Activated naive CD8-positive, alpha-beta T cell treated with anti-CD3 and anti-CD28 coated beads, Interleukin-2, amount 50 U/mL, for 24 hours (primary cell): ENCODE results near the gene LYPLAL1.
"Not testable (repeated sequence)": the region's sequence is repeated elsewhere in the genome, so short reads cannot be mapped to it uniquely, and the experiment has no call there.

Source experiments
- ATAC-seq: fragments of 150-1000 bp; cut with Tn5 transposase; one replicate; pipeline ENCODE4 v1.10.0; 2021
- DNase-seq: peaks from one replicate; pipeline ENCODE4 v3.0.0; 2021
- H3K27ac Mint-ChIP-seq: one replicate; pipeline ENCODE4 v1.8.0; 2021; ENCODE audit warnings: mild to moderate bottlenecking, mixed read lengths
- H3K27me3 Mint-ChIP-seq: one replicate; pipeline ENCODE4 v1.8.0; 2021; ENCODE audit warnings: mixed read lengths
- H3K36me3 Mint-ChIP-seq: one replicate; pipeline ENCODE4 v1.8.0; 2021; ENCODE audit warnings: low read depth, mixed read lengths
- H3K4me1 Mint-ChIP-seq: one replicate; pipeline ENCODE4 v1.8.0; 2021; ENCODE audit warnings: mixed read lengths
- H3K4me3 Mint-ChIP-seq: one replicate; pipeline ENCODE4 v1.8.0; 2021; ENCODE audit warnings: mild to moderate bottlenecking, moderate library complexity, mixed read lengths
- H3K9me3 Mint-ChIP-seq: one replicate; pipeline ENCODE4 v1.8.0; 2021; ENCODE audit warnings: mixed read lengths

Gene LYPLAL1

GRCh38 chr1:219177363-219177762 is 3.7 kb downstream of the LYPLAL1 start:
- H3K27me3 Mint-ChIP-seq = no peaks in the 10 kb centered on the region
- peaks cover 51% of the 10 kb centered on the region for H3K4me1 Mint-ChIP-seq
- no peak overlapping the region for H3K27ac Mint-ChIP-seq
- no peak overlapping the region for H3K4me3 Mint-ChIP-seq
- ATAC-seq (no peak), DNase-seq (no peak)
- H3K9me3 Mint-ChIP-seq = peaks cover 4% of the 10 kb centered on the region
- H3K36me3 Mint-ChIP-seq = peaks cover 22% of the 10 kb centered on the region

GRCh38 chr1:219177940-219178339 is 4.3 kb downstream of the LYPLAL1 start:
- Mint-ChIP-seq H3K27me3 (no peaks in the 10 kb centered on the region), H3K4me3 (no peak overlapping the region), H3K4me1 (peaks cover 53% of the 10 kb centered on the region), H3K27ac (no peak overlapping the region), H3K36me3 (peaks cover 25% of the 10 kb centered on the region), H3K9me3 (peaks cover under 1% of the 10 kb centered on the region)
- no peak for DNase-seq
- ATAC-seq = no peak

GRCh38 chr1:219179293-219179692 is 5.6 kb downstream of the LYPLAL1 start:
- Mint-ChIP-seq H3K9me3 (no peaks in the 10 kb centered on the region), H3K27ac (no peak overlapping the region), H3K36me3 (peaks cover 33% of the 10 kb centered on the region), H3K4me1 (peaks cover 55% of the 10 kb centered on the region), H3K27me3 (no peaks in the 10 kb centered on the region), H3K4me3 (no peak overlapping the region)
- ATAC-seq (no peak), DNase-seq (no peak)

- DNase-seq (no peak), ATAC-seq (no peak)
- no peaks in the 10 kb centered on the region for H3K27me3 Mint-ChIP-seq
- H3K4me1 Mint-ChIP-seq = peaks cover 49% of the 10 kb centered on the region
- no peak overlapping the region for H3K27ac Mint-ChIP-seq
- H3K4me3 Mint-ChIP-seq = no peak overlapping the region
- no peaks in the 10 kb centered on the region for H3K9me3 Mint-ChIP-seq
- peaks cover 39% of the 10 kb centered on the region for H3K36me3 Mint-ChIP-seq
Measured at GRCh38 chr1:219184337-219184736, 10.7 kb downstream of the LYPLAL1 start.

- DNase-seq (no peak), ATAC-seq (no peak)
- Mint-ChIP-seq H3K27me3 (no peaks in the 10 kb centered on the region), H3K4me3 (no peak overlapping the region), H3K27ac (no peak overlapping the region), H3K4me1 (peaks cover 56% of the 10 kb centered on the region), H3K9me3 (no peaks in the 10 kb centered on the region), H3K36me3 (peaks cover 32% of the 10 kb centered on the region)
Measured at GRCh38 chr1:219185486-219186117, 11.9 kb downstream of the LYPLAL1 start.

GRCh38 chr1:219188331-219188803 is 14.7 kb downstream of the LYPLAL1 start:
- Mint-ChIP-seq H3K9me3 (no peaks in the 10 kb centered on the region), H3K36me3 (peaks cover 30% of the 10 kb centered on the region), H3K4me3 (peak overlapping the region; percentile 44), H3K27ac (peak overlapping the region; percentile 65), H3K4me1 (peaks cover 43% of the 10 kb centered on the region), H3K27me3 (no peaks in the 10 kb centered on the region)
- peak; percentile 37 for ATAC-seq
- DNase-seq = no peak

- Mint-ChIP-seq H3K27me3 (no peaks in the 10 kb centered on the region), H3K27ac (peak overlapping the region; percentile 65), H3K36me3 (peaks cover 28% of the 10 kb centered on the region), H3K9me3 (no peaks in the 10 kb centered on the region), H3K4me1 (peaks cover 35% of the 10 kb centered on the region), H3K4me3 (peak overlapping the region; percentile 46)
- DNase-seq (no peak), ATAC-seq (peak; percentile 79)
Measured at GRCh38 chr1:219189021-219189824, 15.5 kb downstream of the LYPLAL1 start.

- no peak overlapping the region for H3K4me3 Mint-ChIP-seq
- no peak for DNase-seq
- ATAC-seq = no peak
- peaks cover 28% of the 10 kb centered on the region for H3K36me3 Mint-ChIP-seq
- H3K4me1 Mint-ChIP-seq = peaks cover 30% of the 10 kb centered on the region
- H3K9me3 Mint-ChIP-seq = no peaks in the 10 kb centered on the region
- no peaks in the 10 kb centered on the region for H3K27me3 Mint-ChIP-seq
- H3K27ac Mint-ChIP-seq = no peak overlapping the region
Measured at GRCh38 chr1:219189952-219190351, 16.3 kb downstream of the LYPLAL1 start.

GRCh38 chr1:219190605-219191004 is 16.9 kb downstream of the LYPLAL1 start:
- Mint-ChIP-seq H3K9me3 (no peaks in the 10 kb centered on the region), H3K27me3 (no peaks in the 10 kb centered on the region), H3K27ac (no peak overlapping the region), H3K36me3 (peaks cover 29% of the 10 kb centered on the region), H3K4me1 (peaks cover 28% of the 10 kb centered on the region), H3K4me3 (no peak overlapping the region)
- ATAC-seq (no peak), DNase-seq (no peak)

- not testable (repeated sequence) for DNase-seq, H3K27me3 Mint-ChIP-seq, H3K9me3 Mint-ChIP-seq, H3K4me3 Mint-ChIP-seq, ATAC-seq, H3K27ac Mint-ChIP-seq, H3K4me1 Mint-ChIP-seq
- H3K36me3 Mint-ChIP-seq = peaks cover 40% of the 10 kb centered on the region
Measured at GRCh38 chr1:219195833-219196232, 22.2 kb downstream of the LYPLAL1 start.

GRCh38 chr1:219201656-219202055 is 28.0 kb downstream of the LYPLAL1 start:
- H3K27me3 Mint-ChIP-seq = no peaks in the 10 kb centered on the region
- H3K36me3 Mint-ChIP-seq = peaks cover 8% of the 10 kb centered on the region
- no peak overlapping the region for H3K4me3 Mint-ChIP-seq

GRCh38 chr1:219202567-219202966 is 28.9 kb downstream of the LYPLAL1 start:
- no peaks in the 10 kb centered on the region for H3K27me3 Mint-ChIP-seq
- peaks cover 4% of the 10 kb centered on the region for H3K36me3 Mint-ChIP-seq
- H3K9me3 Mint-ChIP-seq = no peaks in the 10 kb centered on the region
- no peak overlapping the region for H3K4me3 Mint-ChIP-seq
- no peaks in the 10 kb centered on the region for H3K4me1 Mint-ChIP-seq
- no peak for DNase-seq
- no peak overlapping the region for H3K27ac Mint-ChIP-seq
- no peak for ATAC-seq

More at GRCh38 chr1:219201656-219202055, 28.0 kb downstream of the LYPLAL1 start:
- Mint-ChIP-seq H3K27ac (no peak overlapping the region), H3K9me3 (no peaks in the 10 kb centered on the region), H3K4me1 (no peaks in the 10 kb centered on the region)
- DNase-seq (no peak), ATAC-seq (no peak)

GRCh38 chr1:219206350-219206749 is 32.7 kb downstream of the LYPLAL1 start:
- ATAC-seq (no peak), DNase-seq (no peak)
- Mint-ChIP-seq H3K4me3 (no peak overlapping the region), H3K27me3 (no peaks in the 10 kb centered on the region), H3K36me3 (peaks cover 6% of the 10 kb centered on the region), H3K27ac (no peak overlapping the region), H3K9me3 (no peaks in the 10 kb centered on the region), H3K4me1 (no peaks in the 10 kb centered on the region)

GRCh38 chr1:219209578-219209977 is 35.9 kb downstream of the LYPLAL1 start:
- H3K27me3 Mint-ChIP-seq = no peaks in the 10 kb centered on the region
- ATAC-seq = no peak
- H3K4me3 Mint-ChIP-seq = no peak overlapping the region
- DNase-seq = no peak
- no peaks in the 10 kb centered on the region for H3K4me1 Mint-ChIP-seq
- no peaks in the 10 kb centered on the region for H3K9me3 Mint-ChIP-seq
- H3K27ac Mint-ChIP-seq = no peak overlapping the region
- peaks cover 8% of the 10 kb centered on the region for H3K36me3 Mint-ChIP-seq

GRCh38 chr1:219210067-219210466 is 36.4 kb downstream of the LYPLAL1 start:
- no peak for DNase-seq
- H3K4me1 Mint-ChIP-seq = no peaks in the 10 kb centered on the region
- no peaks in the 10 kb centered on the region for H3K27me3 Mint-ChIP-seq
- peaks cover 10% of the 10 kb centered on the region for H3K36me3 Mint-ChIP-seq
- H3K9me3 Mint-ChIP-seq = no peaks in the 10 kb centered on the region
- no peak overlapping the region for H3K27ac Mint-ChIP-seq
- H3K4me3 Mint-ChIP-seq = no peak overlapping the region
- ATAC-seq = no peak
